NAMALWA (cell line): ENCODE measurements around the gene WDR64.

Source experiments
- DNase-seq: peaks from one replicate; pipeline ENCODE4 v3.0.0-alpha.2; 2015; ENCODE audit warnings: low spot score

Gene WDR64

DNA sequence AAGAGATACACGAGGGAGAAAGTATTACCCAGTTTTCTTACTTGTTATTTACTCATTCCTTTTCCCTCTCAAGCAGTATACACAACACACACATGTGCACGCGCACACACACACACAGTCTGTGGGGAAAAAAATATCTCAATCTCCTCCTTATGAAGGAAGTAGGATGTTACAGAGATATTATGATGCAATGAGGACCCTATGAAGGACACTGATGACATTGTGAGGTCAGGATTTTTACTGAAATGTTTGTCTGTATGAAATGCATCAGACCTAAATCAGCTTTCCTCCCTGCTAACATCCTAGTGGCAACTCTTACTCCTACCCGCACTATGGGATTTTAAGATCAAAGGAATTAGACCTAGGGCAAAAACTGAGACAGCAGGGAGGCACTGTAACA, at the start of gene WDR64:
WDR64 (plus strand) TSS at position 270 of the 400 bp plus-strand sequence. CDS start 204 bp downstream, outside the sequence.
- DNase-seq: no peak

DNA sequence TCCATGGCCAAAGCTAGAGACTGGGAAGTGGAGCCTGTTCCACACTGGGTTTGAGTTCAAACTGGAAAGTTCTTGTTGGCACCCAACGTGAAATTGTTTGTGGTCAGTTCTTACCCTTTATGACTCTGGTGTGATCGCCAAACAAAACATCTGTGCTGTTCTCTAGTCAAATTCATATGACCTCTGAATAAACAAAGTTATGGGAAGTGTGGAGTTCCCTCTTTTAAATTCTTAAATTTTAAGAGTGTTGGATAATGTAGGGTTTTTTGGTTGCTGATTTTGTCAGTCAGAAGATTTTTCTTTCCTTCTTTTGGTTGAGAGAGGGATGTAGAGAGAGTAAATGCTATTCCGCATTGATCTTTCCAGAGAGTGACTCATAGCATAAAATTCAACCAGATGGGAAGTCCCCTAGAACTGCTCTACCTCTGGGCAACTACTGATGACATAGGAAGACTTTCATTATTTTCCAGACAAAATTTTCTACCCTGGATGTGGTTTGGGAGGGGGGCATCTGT, 48.3 kb upstream of the WDR64 start:
- no peak for DNase-seq

GRCh38 chr1:241605146-241605805, 46.8 kb upstream of the WDR64 start:
- DNase-seq: peak; percentile 49

GRCh38 chr1:241606544-241606943, 45.5 kb upstream of the WDR64 start:
- no peak for DNase-seq

- DNase-seq: no peak
Measured at GRCh38 chr1:241607497-241607896, 44.6 kb upstream of the WDR64 start.

- no peak for DNase-seq
Measured at GRCh38 chr1:241608379-241609033, 43.6 kb upstream of the WDR64 start.

GRCh38 chr1:241610056-241610815, 41.8 kb upstream of the WDR64 start:
- DNase-seq: no peak

GRCh38 chr1:241611063-241611462, 41.0 kb upstream of the WDR64 start:
- DNase-seq: peak; percentile 86

GRCh38 chr1:241611736-241612135, 40.3 kb upstream of the WDR64 start:
- DNase-seq: no peak

- no peak for DNase-seq
Measured at GRCh38 chr1:241612533-241613477, 39.3 kb upstream of the WDR64 start.

DNA sequence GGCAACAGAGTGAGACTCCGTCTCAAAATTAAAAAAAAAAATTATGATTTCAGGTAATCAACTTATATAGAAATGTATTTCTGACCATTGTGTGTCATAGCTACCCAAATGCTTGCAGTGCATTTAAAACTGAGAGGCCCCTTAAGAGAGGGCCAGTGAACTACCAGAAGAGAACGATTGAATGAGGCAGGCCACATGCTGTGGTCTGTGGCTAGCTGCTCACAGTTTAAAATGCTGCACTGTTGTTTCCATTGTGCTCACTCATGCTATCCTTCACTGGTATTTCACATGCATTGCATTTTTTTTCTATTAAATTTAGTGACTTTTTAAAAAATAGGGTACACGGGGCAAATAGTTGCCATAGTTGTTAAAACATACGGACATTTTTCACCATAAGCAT, 37.9 kb upstream of the WDR64 start:
- DNase-seq: no peak

DNA sequence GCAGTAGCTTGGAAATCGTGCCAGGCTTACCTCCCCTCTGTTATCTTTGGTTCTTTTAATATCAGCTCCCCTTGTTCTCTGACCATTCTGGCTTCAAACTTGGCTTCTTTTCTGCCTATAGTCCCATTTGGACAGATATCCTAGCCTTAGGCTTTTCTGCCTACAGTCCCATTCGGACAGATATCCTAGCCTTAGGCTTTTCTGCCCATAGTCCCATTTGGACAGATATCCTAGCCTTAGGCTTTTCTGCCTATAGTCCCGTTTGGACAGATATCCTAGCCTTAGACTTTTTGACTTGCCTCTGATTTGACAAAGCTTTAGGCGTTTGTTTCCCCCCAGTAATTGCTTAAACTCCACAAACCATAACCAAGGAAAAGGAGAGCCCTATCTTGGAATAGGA, 37.5 kb upstream of the WDR64 start:
- no peak for DNase-seq

- no peak for DNase-seq
Measured at GRCh38 chr1:241615043-241615974, 36.8 kb upstream of the WDR64 start.

DNA sequence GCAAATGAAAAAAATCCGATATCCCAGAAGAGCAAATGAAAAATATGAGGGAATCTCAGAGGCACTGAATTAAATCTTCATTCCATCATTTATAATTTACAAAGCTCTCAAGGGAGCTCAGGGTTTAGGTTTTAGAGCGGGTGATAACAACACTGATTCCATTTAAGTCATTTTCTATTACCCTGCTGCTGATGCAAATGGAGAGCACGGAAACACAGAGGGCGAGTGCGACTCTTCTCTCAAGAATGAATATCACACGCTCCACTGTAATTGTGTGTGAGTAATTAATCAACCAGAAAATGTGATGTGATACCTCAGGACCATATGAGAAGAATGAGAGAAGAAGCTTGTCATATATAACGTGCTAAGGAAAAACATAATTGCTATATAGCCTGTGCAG, 34.7 kb upstream of the WDR64 start:
- DNase-seq: no peak

DNA sequence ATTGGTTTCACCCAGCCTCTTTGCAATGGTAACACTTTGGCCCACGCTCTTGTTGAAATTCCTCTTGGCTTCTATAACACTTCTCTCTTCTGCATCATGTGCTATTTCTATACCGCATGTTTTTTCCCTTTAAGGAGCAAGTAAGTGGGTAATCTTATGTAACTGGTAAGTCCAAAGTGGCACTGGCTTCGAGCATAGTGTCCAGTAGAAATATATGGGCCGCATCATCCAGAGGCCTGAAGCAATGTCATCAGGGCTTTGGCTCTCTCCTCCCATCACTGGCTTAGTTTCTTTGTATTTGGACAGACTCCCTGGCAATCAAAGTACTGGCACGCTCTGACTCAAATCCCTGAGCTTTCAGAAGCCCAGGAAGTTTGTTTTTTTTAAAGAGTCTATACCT, 29.4 kb upstream of the WDR64 start:
- no peak for DNase-seq

GRCh38 chr1:241624935-241625334, 27.1 kb upstream of the WDR64 start:
- DNase-seq: no peak

GRCh38 chr1:241627453-241628259, 24.4 kb upstream of the WDR64 start:
- DNase-seq: peak; percentile 83

DNA sequence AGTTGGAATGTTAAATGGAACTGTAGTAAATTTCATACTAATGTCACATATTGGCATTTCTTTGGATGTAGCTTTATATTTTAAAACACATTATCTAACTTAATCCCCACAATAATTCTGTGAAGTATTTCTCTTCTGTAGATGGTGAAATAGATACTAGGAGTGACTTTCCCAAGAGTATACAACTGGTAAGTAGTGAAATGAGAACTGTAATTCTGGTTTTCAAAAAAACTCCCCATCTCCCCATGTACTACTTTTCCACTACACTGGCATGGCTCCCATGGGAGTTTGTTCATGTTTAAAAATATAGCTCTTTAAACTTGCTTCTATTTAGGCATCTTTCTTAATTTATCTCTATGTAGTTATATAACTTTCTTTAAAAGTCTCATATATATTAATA, 22.1 kb upstream of the WDR64 start:
- no peak for DNase-seq

DNA sequence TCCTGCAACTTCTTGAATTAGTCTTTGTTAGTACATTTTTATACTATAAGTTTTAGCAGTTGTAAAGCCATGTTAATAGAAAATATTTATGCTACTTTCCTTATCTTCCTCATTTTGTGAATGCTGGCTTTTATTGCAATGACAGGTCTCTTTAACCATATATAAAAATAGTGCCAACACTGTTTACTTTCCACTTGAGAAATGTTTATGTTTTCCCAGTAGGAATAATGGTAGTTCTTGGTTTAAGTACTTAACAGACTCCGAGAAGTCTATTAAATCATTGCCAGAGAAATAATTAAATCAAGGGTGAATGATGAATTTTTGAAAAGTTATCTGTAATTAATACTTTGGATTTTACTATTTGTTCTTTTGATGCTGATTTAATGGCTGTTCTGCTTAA, 21.6 kb upstream of the WDR64 start:
- DNase-seq: no peak

- DNase-seq: no peak
Measured at GRCh38 chr1:241630899-241631298, 21.2 kb upstream of the WDR64 start.
